Measurements from ENCODE around the gene SCO1. TPM values are rescaled to one million over a fixed set of nuclear protein-coding genes. Genes with fewer than 3 reads are reported as not detected.

SCO1 gene
- total RNA-seq, 4 donors from 2014 or later: 31.2 to 36.0 (median 34.9) TPM

GRCh38 chr17:10687499-10687898, 9.8 kb downstream of the SCO1 start:
- no peaks in the 10 kb centered on the region for H3K27me3 ChIP-seq
- TF ChIP-seq POLR2A (IDR thresholded peaks at IDR 0.05): no peak
- TF ChIP-seq CTCF (IDR thresholded peaks at IDR 0.05): no peak
- H3K4me3 ChIP-seq (replicated peaks in 1 of 3): no peak overlapping the region
- 88 to 97% methylated on average over 2 of the region's 2 CpGs for WGBS, 2 donors
- peaks cover 28 to 39% of the 10 kb centered on the region in 2 donors for H3K36me3 ChIP-seq
- intact Hi-C loops (cut with DNase I): no loop called here
- peaks cover 0 to 6% of the 10 kb centered on the region in 2 donors for H3K4me1 ChIP-seq
- no peak for DNase-seq
- no peaks in the 10 kb centered on the region for H3K9me3 ChIP-seq
- no peak overlapping the region for H3K27ac ChIP-seq

GRCh38 chr17:10683853-10684252, 13.5 kb downstream of the SCO1 start:
- TF ChIP-seq CTCF (IDR thresholded peaks at IDR 0.05) (peak in 4 of 6 experiments; percentile 14 to 50 (median 44)), POLR2A (IDR thresholded peaks at IDR 0.05) (no peak)
- Histone ChIP-seq H3K4me1 (peaks cover 11 to 26% of the 10 kb centered on the region in 2 donors), H3K27ac (no peak overlapping the region), H3K36me3 (peaks cover 27 to 28% of the 10 kb centered on the region in 2 donors), H3K4me3 (replicated peaks in 1 of 3) (no peak overlapping the region), H3K27me3 (no peaks in the 10 kb centered on the region), H3K9me3 (no peaks in the 10 kb centered on the region)
- 28 to 48% methylated on average over 2 of the region's 2 CpGs for WGBS, 2 donors
- DNase-seq: no peak
- intact Hi-C loops (cut with DNase I): no loop called here

- Histone ChIP-seq H3K4me1 (peaks cover 11 to 26% of the 10 kb centered on the region in 2 donors), H3K36me3 (peaks cover 27 to 28% of the 10 kb centered on the region in 2 donors), H3K27ac (peak overlapping the region; percentile 39 to 65 (median 44)), H3K9me3 (no peaks in the 10 kb centered on the region), H3K27me3 (no peaks in the 10 kb centered on the region), H3K4me3 (replicated peaks in 1 of 3) (no peak overlapping the region)
- TF ChIP-seq CTCF (IDR thresholded peaks at IDR 0.05) (no peak), POLR2A (IDR thresholded peaks at IDR 0.05) (no peak)
- WGBS, 2 donors: 78% methylated on average over 7 of the region's 7 CpGs
- intact Hi-C loops (cut with DNase I): no loop called here
- DNase-seq: no peak
These were observed 15.4 kb downstream of the SCO1 start for GRCh38 chr17:10681866-10682446.

- Histone ChIP-seq H3K4me3 (replicated peaks in 1 of 3) (no peak overlapping the region), H3K27me3 (no peaks in the 10 kb centered on the region), H3K27ac (no peak overlapping the region), H3K9me3 (no peaks in the 10 kb centered on the region), H3K4me1 (peaks cover 0 to 3% of the 10 kb centered on the region in 2 donors), H3K36me3 (no peaks in the 10 kb centered on the region)
- 96 to 100% methylated on average over 3 to 4 of the region's 4 CpGs for WGBS, 2 donors
- no peak for DNase-seq
- TF ChIP-seq POLR2A (IDR thresholded peaks at IDR 0.05) (no peak), CTCF (IDR thresholded peaks at IDR 0.05) (no peak)
- intact Hi-C loops (cut with DNase I): no loop called here
These were observed 22.6 kb downstream of the SCO1 start for GRCh38 chr17:10674704-10675103.

- intact Hi-C loops (cut with DNase I): no loop called here
- Histone ChIP-seq H3K27me3 (no peaks in the 10 kb centered on the region), H3K9me3 (no peaks in the 10 kb centered on the region), H3K4me1 (no peaks in the 10 kb centered on the region), H3K27ac (no peak overlapping the region), H3K4me3 (replicated peaks in 1 of 3) (no peak overlapping the region), H3K36me3 (no peaks in the 10 kb centered on the region)
- TF ChIP-seq CTCF (IDR thresholded peaks at IDR 0.05) (no peak), POLR2A (IDR thresholded peaks at IDR 0.05) (no peak)
- no peak for DNase-seq
- WGBS, 2 donors: 92 to 95% methylated on average over 12 of the region's 12 CpGs
These were observed 24.0 kb downstream of the SCO1 start for GRCh38 chr17:10673312-10673711.
